Occipital lobe (tissue), 3 donors: ENCODE results near the gene RFX5. TPM values are rescaled to one million over a fixed set of nuclear protein-coding genes. Genes with fewer than 3 reads are reported as not detected.

Experiments used
- DNase-seq: peaks from one replicate; lab custom pipeline; 2025; lab: John Stamatoyannopoulos, UW
- small RNA-seq: library from RNA; depleted of rRNA; stranded (forward); fragments of <200 nt; gene quantifications from one replicate; pipeline ENCODE3, GENCODE V24; 2014
- total RNA-seq: library from RNA; depleted of rRNA; stranded (reverse); fragments of >200 nt; gene quantifications from one replicate; pipeline ENCODE4 v1.2.3, GENCODE V29; 2014

RFX5 gene
- total RNA-seq, 1 donor from 2014 or later = 25.0 TPM

GRCh38 chr1:151325231-151325630 is 21.8 kb downstream of the RFX5 start:
- DNase-seq = no peak

DNA sequence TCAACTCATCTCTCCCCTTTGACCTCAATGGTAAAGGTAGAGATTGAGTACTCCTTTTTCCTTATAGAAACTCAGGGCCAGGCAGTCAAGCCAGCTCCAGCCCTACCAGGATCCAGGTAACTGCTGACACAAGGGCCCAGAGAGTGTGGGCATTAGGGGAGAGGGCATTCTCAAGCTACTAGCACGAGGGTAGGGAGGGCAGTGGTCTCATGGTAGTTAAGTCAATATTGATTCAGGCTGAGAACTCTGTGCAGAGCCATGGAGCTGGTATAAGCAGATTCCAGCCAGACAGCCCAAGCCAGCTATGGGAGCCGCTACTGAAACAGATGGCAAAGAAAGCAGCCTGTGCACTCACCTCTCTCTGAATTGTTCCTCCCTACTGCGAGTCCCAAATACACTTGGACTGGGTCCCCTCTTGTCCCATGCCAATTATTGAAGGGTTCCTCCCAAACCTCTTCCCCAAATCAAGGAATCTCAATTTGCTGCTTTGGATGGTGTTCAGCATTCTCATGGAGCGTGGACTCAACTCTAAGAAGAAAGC is 22.6 kb downstream of the RFX5 start:
- no peak for DNase-seq

GRCh38 chr1:151318975-151319374 is 28.1 kb downstream of the RFX5 start:
- DNase-seq = no peak

DNA sequence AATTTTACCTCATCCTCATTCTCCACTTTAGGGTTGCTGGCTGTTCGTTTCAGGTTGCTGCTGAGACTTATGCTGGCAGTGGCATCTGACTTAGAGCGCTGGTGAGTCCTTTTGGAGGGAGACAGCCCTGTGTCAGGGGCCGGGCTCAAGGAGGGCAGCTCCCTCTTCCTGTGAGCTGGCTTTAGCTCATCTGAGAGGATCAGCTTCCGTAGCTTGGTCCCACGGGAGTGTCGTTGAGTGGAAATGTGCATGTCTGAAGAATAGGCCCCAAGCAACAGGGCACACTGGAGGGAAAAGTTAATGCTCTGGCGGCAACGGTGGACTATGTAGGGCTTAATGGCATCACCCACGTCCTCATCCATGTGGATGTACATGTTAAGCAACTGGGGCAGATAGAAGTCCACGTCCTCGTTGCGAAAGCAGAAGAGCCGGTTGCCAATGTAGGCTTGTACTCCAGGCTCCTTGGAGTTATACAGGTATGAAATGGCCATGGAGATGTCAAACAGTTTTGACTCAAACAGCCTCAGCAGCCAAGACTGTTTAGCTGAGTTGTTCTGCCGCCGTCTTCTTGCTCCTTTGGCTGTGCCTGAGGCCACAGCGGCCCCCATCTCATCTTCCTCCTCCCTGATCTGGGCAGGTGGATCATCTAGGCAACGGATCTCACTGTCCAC is 31.4 kb downstream of the RFX5 start:
- no peak for DNase-seq

GRCh38 chr1:151314137-151314875 is 32.7 kb downstream of the RFX5 start:
- peak; percentile 87 for DNase-seq

DNA sequence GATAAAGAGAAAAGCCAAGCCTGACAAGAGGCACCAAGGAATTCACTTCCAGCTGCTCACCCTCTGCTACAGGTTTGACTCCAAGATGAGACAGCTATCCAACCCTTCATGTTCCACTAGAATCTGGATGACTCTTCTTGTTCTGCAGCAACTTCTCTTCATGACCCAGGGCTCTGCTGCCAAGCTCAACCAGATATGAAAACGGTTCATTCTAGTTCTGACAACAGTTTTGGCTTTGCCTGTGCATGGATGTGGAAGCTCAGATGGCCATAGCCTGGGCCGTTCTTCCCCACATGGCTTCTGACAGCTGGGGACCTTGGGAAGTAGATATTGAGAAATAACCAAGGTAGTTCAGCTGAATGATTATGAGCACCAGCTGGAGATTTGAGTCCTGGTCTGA is 33.6 kb downstream of the RFX5 start:
- no peak for DNase-seq

GRCh38 chr1:151312826-151313225 is 34.2 kb downstream of the RFX5 start:
- no peak for DNase-seq

DNA sequence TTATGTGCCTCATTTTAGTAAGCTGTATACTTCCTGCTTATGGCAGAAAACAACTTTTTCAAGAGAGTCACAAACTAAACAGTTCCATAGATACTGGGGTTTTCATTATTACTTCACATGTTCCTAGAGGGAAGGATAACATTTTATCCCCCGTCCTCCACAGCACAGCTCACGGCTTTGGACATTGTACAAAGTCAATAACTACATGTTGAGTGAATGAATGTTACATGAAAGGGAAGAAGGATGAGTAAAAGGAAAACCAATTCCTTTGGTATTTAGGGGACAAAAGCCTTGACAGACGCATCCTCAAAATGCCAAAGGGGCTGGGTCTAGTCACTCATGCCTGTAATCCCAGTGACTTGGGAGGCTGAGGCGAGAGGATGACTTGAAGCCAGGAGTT is 34.6 kb downstream of the RFX5 start:
- no peak for DNase-seq

DNA sequence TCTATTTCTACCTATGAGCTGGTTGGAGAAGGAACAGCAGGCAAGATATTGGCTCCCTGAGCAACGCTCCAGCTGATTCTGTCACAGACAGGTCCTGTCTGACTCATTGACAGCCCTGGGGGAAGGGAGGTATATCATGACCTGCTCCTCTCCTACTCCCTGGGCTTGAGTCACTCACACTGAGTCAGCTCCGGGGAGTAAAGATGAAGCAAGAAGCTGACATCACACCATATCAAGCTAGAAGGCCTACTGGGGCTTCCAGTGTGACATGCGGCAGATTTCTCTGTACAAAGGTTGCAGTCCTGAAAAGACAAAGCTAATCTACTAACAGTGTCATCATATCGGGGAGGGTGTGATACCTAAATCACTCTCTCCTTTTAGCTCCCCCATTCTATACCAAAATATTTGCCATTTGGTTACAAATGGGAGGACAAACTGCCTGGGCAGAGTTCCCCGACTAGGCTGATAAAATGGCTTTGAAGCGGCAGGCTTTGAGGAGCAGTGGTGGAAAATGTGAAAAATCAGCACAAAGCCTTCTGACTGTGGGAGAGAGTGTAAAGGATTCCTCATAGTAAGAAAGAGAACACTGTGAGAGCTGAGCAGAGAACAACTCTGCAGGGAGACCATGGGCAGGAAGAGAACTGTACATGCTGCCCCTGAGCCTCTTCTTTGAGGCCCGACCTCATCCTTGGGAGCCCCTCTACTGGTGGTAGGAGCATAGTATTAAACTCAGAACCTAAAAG is 35.3 kb downstream of the RFX5 start:
- DNase-seq = peak; percentile 74

GRCh38 chr1:151311011-151311410 is 36.0 kb downstream of the RFX5 start:
- DNase-seq = no peak

GRCh38 chr1:151309811-151310323 is 37.2 kb downstream of the RFX5 start:
- DNase-seq = no peak

GRCh38 chr1:151294742-151295462 is 52.1 kb downstream of the RFX5 start:
- DNase-seq = peak; percentile 29

GRCh38 chr1:151293093-151293492 is 54.0 kb downstream of the RFX5 start:
- DNase-seq = no peak

GRCh38 chr1:151292207-151293030 is 54.6 kb downstream of the RFX5 start:
- no peak for DNase-seq

GRCh38 chr1:151290709-151291303 is 56.2 kb downstream of the RFX5 start:
- no peak for DNase-seq

Small RNAs within 50 kb of the gene (small RNA-seq; reads per million reads assigned to genes)
- 0.52 reads per million, percentile 51 among the genes with 10 or more reads in this experiment for gene RN7SL444P

Other genes starting within 250 kb of the RFX5 start
- 18.6 TPM for gene SEMA6C, start 200.6 kb downstream of the RFX5 start, total RNA-seq
- gene TNFAIP8L2, start 190.6 kb downstream of the RFX5 start, total RNA-seq = 0.78 TPM
- gene LYSMD1, start 181.3 kb downstream of the RFX5 start, total RNA-seq = 16.4 TPM
- gene SCNM1, start 181.1 kb downstream of the RFX5 start, total RNA-seq = 35.6 TPM
- gene TMOD4, start 171.3 kb downstream of the RFX5 start, total RNA-seq = not detected
- gene VPS72, start 157.1 kb downstream of the RFX5 start, total RNA-seq = 75.3 TPM
- 56.3 TPM for gene PIP5K1A, start 148.7 kb downstream of the RFX5 start, total RNA-seq
- 82.0 TPM for gene PSMD4, start 92.5 kb downstream of the RFX5 start, total RNA-seq
- gene ZNF687, start 65.0 kb downstream of the RFX5 start, total RNA-seq = 6.9 TPM
- 26.4 TPM for gene PI4KB, start 19.8 kb downstream of the RFX5 start, total RNA-seq
- gene SELENBP1, start 25.5 kb upstream of the RFX5 start, total RNA-seq = 9.2 TPM
- 290 TPM for gene PSMB4, start 52.3 kb upstream of the RFX5 start, total RNA-seq
- 37.3 TPM for gene POGZ, start 112.2 kb upstream of the RFX5 start, total RNA-seq
- gene CGN, start 164.1 kb upstream of the RFX5 start, total RNA-seq = 3.1 TPM
- 8.4 TPM for gene TUFT1, start 193.1 kb upstream of the RFX5 start, total RNA-seq